ENCODE measurements around the gene ADAMTS9.

The ADAMTS9 gene

GRCh38 chr3:64651741-64652241, 36.0 kb downstream of the ADAMTS9 start:
- DNase-seq = no peak

GRCh38 chr3:64651303-64651702, 36.5 kb downstream of the ADAMTS9 start:
- DNase-seq = no peak

- no peak for DNase-seq
Measured at GRCh38 chr3:64650715-64651114, 37.1 kb downstream of the ADAMTS9 start.

GRCh38 chr3:64650096-64650622, 37.6 kb downstream of the ADAMTS9 start:
- no peak for DNase-seq

- DNase-seq = no peak
Measured at GRCh38 chr3:64648927-64649906, 38.6 kb downstream of the ADAMTS9 start.

- DNase-seq = no peak
Measured at GRCh38 chr3:64647825-64648224, 40.0 kb downstream of the ADAMTS9 start.

GRCh38 chr3:64645243-64645642, 42.6 kb downstream of the ADAMTS9 start:
- DNase-seq = no peak

GRCh38 chr3:64644483-64644882, 43.3 kb downstream of the ADAMTS9 start:
- DNase-seq = no peak

- no peak for DNase-seq
Measured at GRCh38 chr3:64642327-64643151, 45.3 kb downstream of the ADAMTS9 start.

- DNase-seq = no peak
Measured at GRCh38 chr3:64638981-64639481, 48.8 kb downstream of the ADAMTS9 start.

- no peak for DNase-seq
Measured at GRCh38 chr3:64638511-64638910, 49.3 kb downstream of the ADAMTS9 start.

GRCh38 chr3:64634417-64634816, 53.4 kb downstream of the ADAMTS9 start:
- DNase-seq = no peak

- DNase-seq = no peak
Measured at GRCh38 chr3:64631951-64632350, 55.8 kb downstream of the ADAMTS9 start.

GRCh38 chr3:64627471-64628321, 60.1 kb downstream of the ADAMTS9 start:
- DNase-seq = no peak

- no peak for DNase-seq
Measured at GRCh38 chr3:64627042-64627441, 60.8 kb downstream of the ADAMTS9 start.

GRCh38 chr3:64625381-64625780, 62.4 kb downstream of the ADAMTS9 start:
- no peak for DNase-seq

- no peak for DNase-seq
Measured at GRCh38 chr3:64623125-64623524, 64.7 kb downstream of the ADAMTS9 start.

- no peak for DNase-seq
Measured at GRCh38 chr3:64621726-64622395, 65.9 kb downstream of the ADAMTS9 start.

GRCh38 chr3:64621275-64621674, 66.5 kb downstream of the ADAMTS9 start:
- DNase-seq = no peak

- DNase-seq = no peak
Measured at GRCh38 chr3:64620020-64620419, 67.8 kb downstream of the ADAMTS9 start.

GRCh38 chr3:64619216-64619615, 68.6 kb downstream of the ADAMTS9 start:
- no peak for DNase-seq

- DNase-seq = no peak
Measured at GRCh38 chr3:64617610-64618009, 70.2 kb downstream of the ADAMTS9 start.
